Nephron (organoid): ENCODE measurements around the gene REXO1.

Experiments
- H3K27ac Mint-ChIP-seq, 3 experiments: 2 replicates each; pipeline ENCODE4 v1.8.0; 2020; ENCODE audit warnings: mixed read lengths in 3 of 3, mild to moderate bottlenecking in 2 of 3, moderate library complexity in 1 of 3
- H3K27me3 Mint-ChIP-seq: 2 replicates; pipeline ENCODE4 v1.8.0; 2021; ENCODE audit warnings: low read depth, mild to moderate bottlenecking, moderate library complexity, mixed read lengths
- H3K36me3 Mint-ChIP-seq: 2 replicates; pipeline ENCODE4 v1.8.0; 2020; ENCODE audit warnings: low read depth, mixed read lengths
- H3K4me1 Mint-ChIP-seq: 2 replicates; pipeline ENCODE4 v1.8.0; 2020; ENCODE audit warnings: mixed read lengths
- H3K4me3 Mint-ChIP-seq, 3 experiments: 2 replicates each; pipeline ENCODE4 v1.8.0; 2020; ENCODE audit warnings: mild to moderate bottlenecking in 3 of 3, mixed read lengths in 3 of 3, moderate library complexity in 2 of 3
- H3K9me3 Mint-ChIP-seq: 2 replicates; pipeline ENCODE4 v1.8.0; 2020; ENCODE audit warnings: mixed read lengths
- TF ChIP-seq, protein P1 (sequence below), 3 experiments: fragments of 200-600 bp; sonication (generic); IDR thresholded peaks; one replicate each; pipeline ENCODE4 v1.5.0; 2021; ENCODE audit warnings: antibody characterized with exemption in 3 of 3; ENCODE audit not compliant: unreplicated experiment in 3 of 3

REXO1 gene

DNA sequence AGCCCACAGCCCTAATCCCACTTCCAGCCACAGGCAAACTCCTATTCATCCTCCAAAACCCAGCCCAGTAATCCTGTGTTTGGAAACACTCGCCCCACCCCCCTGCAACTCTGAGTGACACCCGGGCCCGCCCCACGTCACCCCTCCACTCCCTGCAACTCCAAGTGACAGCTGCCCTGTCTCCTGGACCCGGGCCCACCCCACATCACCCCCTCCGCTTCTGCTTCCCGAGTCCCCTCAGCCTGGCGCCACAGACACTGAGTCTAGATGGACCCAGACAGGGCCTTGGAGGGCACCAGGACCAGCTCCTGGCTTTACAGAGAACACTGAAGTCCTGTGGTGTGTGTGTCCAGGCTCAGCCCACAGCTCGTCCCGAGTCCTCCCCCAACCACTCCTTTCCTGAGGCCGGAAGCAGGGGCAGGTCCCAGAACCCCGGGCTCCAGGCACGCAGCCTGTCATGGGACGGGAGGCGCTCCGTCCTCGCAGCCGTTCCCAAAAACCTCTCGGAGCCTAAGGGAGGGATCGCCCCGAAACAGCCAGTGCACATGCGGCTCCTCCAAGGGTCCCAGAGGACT lies 7.7 kb downstream of the REXO1 start:
- Mint-ChIP-seq H3K4me3 (peak overlapping the region; percentile 44 to 77 (median 55)), H3K4me1 (peaks cover 41% of the 10 kb centered on the region), H3K27ac (peak overlapping the region; percentile 75 to 92 (median 80)), H3K9me3 (no peaks in the 10 kb centered on the region), H3K36me3 (no peaks in the 10 kb centered on the region), H3K27me3 (no peaks in the 10 kb centered on the region)
- TF ChIP-seq, protein P1, sequence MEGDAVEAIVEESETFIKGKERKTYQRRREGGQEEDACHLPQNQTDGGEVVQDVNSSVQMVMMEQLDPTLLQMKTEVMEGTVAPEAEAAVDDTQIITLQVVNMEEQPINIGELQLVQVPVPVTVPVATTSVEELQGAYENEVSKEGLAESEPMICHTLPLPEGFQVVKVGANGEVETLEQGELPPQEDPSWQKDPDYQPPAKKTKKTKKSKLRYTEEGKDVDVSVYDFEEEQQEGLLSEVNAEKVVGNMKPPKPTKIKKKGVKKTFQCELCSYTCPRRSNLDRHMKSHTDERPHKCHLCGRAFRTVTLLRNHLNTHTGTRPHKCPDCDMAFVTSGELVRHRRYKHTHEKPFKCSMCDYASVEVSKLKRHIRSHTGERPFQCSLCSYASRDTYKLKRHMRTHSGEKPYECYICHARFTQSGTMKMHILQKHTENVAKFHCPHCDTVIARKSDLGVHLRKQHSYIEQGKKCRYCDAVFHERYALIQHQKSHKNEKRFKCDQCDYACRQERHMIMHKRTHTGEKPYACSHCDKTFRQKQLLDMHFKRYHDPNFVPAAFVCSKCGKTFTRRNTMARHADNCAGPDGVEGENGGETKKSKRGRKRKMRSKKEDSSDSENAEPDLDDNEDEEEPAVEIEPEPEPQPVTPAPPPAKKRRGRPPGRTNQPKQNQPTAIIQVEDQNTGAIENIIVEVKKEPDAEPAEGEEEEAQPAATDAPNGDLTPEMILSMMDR (IDR thresholded peaks at IDR 0.05; ENCODE audit: unreplicated experiment in 3 of 3) = no peak

DNA sequence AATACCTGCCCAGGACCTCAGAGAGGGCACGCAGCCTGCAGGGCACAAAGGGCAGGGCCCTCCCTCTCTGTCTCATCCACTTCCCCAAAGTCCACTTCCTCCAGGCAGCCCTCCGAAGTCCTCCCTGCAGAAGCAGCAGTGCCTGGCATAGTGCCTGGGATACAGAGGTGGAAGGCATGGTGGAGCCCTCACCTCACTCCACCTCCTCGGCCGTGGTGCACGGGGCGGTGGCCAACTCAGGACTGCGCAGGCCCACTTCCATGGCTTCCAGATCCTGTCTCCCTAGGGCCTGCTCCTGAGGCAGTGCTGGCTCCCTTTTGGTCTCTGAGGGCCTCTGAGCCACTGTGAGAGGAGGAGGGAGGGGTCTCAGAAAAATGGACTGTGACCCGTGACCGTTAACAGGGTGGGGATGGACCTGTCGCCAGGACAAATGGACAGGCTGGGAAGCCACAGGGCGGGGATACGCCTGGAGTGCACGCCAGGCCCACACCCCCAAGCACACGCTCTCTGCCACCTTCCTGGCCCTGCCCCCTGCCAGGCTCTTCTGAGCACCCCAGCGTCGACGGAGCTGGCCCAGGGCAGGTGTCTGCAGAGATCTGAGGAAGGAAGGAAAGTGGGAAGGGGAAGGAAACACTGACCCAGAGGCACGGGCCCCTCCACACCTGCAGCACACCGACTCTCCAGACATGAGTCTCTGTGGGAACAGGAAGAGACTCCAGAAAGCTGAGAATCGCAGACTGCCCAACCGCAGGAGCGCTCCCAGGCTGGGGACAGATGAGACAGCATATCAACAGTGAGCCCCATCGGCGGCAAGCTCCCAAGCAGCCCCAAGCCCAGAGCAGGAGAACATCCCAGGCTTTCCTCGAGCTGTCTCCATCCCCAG lies 8.4 kb downstream of the REXO1 start:
- Mint-ChIP-seq H3K36me3 (no peaks in the 10 kb centered on the region), H3K27me3 (no peaks in the 10 kb centered on the region), H3K27ac (peak overlapping the region; percentile 75 to 92 (median 80)), H3K4me3 (peak overlapping the region; percentile 44 to 77 (median 55)), H3K9me3 (no peaks in the 10 kb centered on the region), H3K4me1 (peaks cover 41% of the 10 kb centered on the region)
- TF ChIP-seq, protein P1 (IDR thresholded peaks at IDR 0.05; ENCODE audit: unreplicated experiment in 3 of 3) = no peak

DNA sequence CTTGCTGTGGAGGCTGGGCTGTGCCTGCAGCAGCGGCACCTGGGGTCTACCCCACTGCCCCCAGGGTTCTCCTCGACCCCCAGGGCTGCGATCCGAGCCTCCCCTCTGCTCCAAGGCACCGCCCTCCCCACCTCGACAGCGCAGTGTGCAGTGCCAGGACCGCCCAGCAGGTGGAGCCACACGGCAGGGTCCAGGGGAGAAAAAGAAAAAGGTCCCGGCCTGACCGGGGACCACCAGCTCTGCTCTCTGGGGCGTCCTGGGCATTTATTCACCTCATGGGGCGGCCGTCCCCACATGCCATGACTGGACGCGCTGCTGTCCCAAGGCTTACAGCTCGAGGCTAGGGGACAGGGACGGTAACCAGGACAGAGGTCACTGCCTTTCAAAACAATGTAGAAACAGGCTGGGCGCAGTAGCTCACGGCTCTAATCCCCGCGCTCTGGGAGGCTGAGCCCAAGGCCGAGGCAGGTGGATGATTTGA lies 10.6 kb downstream of the REXO1 start:
- TF ChIP-seq, protein P1 (IDR thresholded peaks at IDR 0.05; ENCODE audit: unreplicated experiment in 3 of 3) = peak; percentile 92 to 97 (median 96)
- Mint-ChIP-seq H3K4me1 (peaks cover 32% of the 10 kb centered on the region), H3K4me3 (no peak overlapping the region), H3K36me3 (no peaks in the 10 kb centered on the region), H3K27ac (peak overlapping the region in 1 of 3 experiments; percentile 59), H3K27me3 (no peaks in the 10 kb centered on the region), H3K9me3 (no peaks in the 10 kb centered on the region)

DNA sequence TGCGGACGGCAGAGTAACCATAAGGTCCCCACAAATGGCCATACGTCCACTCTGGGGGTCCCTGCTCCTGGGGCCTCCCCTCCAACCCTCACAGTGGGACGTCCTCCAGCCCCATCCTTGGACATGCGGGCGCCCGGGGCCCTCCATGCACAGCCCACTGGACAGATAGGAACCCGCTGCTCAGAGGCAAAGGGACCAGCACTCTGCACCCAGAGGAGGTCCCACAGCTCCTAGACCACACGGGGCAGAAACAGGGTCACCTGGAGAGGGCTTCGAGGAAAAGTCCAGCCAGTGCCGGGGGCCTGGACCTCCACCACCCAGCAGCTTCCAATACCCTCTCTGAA lies 11.1 kb downstream of the REXO1 start:
- no peak overlapping the region for H3K4me3 Mint-ChIP-seq
- H3K27ac Mint-ChIP-seq = no peak overlapping the region
- H3K36me3 Mint-ChIP-seq = no peaks in the 10 kb centered on the region
- peaks cover 28% of the 10 kb centered on the region for H3K4me1 Mint-ChIP-seq
- no peaks in the 10 kb centered on the region for H3K9me3 Mint-ChIP-seq
- H3K27me3 Mint-ChIP-seq = no peaks in the 10 kb centered on the region
- TF ChIP-seq, protein P1 (IDR thresholded peaks at IDR 0.05; ENCODE audit: unreplicated experiment in 3 of 3) = no peak

DNA sequence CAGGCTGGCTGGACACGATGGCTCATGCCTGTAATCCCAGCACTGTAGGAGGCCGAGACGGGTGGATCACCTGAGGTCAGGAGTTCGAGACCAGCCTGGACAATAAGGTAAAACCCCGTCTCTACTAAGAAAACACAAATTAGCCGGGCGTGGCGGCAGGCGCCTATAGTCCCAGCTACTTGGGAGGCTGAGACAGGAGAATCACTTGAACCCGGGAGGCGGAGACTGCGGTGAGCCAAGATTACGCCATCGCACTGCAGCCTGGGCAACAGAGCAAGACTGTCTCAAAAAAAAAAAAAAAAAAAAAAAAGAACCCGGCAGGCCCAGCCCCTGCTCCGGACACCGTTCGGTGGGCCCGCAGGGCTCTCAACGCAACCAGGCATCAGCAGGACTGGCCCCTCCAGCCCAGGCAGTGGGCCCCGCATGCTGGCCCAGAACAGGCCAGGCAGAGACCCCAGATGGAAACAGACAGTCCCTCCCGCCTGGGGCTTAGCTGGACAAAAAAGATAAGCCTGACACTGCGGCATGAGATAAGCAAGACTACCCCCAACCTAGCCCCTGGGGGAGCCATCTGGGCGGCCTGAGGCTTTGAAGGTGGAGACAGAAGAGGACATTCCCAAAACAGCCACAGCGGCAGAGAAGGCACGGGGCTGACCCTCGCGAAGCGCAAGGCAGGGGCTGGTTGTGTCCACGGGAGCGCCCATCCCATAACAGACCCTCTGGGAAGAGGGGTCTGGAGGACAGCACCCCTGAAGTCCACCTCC lies 11.6 kb downstream of the REXO1 start:
- TF ChIP-seq, protein P1 (IDR thresholded peaks at IDR 0.05; ENCODE audit: unreplicated experiment in 3 of 3) = no peak
- H3K27me3 Mint-ChIP-seq = no peaks in the 10 kb centered on the region
- no peaks in the 10 kb centered on the region for H3K9me3 Mint-ChIP-seq
- H3K36me3 Mint-ChIP-seq = no peaks in the 10 kb centered on the region
- H3K4me1 Mint-ChIP-seq = peaks cover 22% of the 10 kb centered on the region
- H3K27ac Mint-ChIP-seq = no peak overlapping the region
- H3K4me3 Mint-ChIP-seq = no peak overlapping the region
